IMR-90 (cell line): ENCODE data around the gene CYP2W1. TPM values are rescaled to one million over a fixed set of nuclear protein-coding genes. Genes with fewer than 3 reads are reported as not detected.

Source experiments
- ATAC-seq: fragments of 200-7000 bp; cut with Tn5 transposase; 2 replicates; pipeline ENCODE4 v1.9.1; 2020; ENCODE audit warnings: low read depth, mild to moderate bottlenecking, moderate library complexity
- BruUV-seq: library from RNA; stranded (reverse); fragments of 400-500 nt; replicated peaks from 2 replicates; lab custom pipeline; 2021; lab: Mats Ljungman, UMichigan
- CTCF ChIA-PET: fragments of 300-600 bp; formaldehyde crosslinking; extraction: SDS; loops from one replicate; lab custom pipeline; 2021; ENCODE audit warnings: antibody characterized with exemption; lab: Yijun Ruan, JAX
- POLR2A ChIA-PET: fragments of 300-600 bp; sonication (Branson Sonifier 250); formaldehyde crosslinking; loops from one replicate; lab custom pipeline; 2022; ENCODE audit warnings: antibody characterized with exemption; ENCODE audit not compliant: unreplicated experiment; lab: Charles Lee
- DNase-seq: peaks from one replicate; pipeline ENCODE4 v3.0.0; 2013
- H2AFZ ChIP-seq: replicated peaks from 2 replicates; pipeline ENCODE3; 2013; ENCODE audit warnings: low read length, mild to moderate bottlenecking; ENCODE audit not compliant: poor library complexity
- H2AK5ac ChIP-seq: 2 replicates; pipeline ENCODE4 v1.6.1; 2013; ENCODE audit warnings: low read depth, low read length, inconsistent platforms
- H2AK9ac ChIP-seq: replicated peaks from 2 replicates; pipeline ENCODE3; 2013; ENCODE audit warnings: mild to moderate bottlenecking, low read depth, low read length, moderate library complexity; ENCODE audit not compliant: poor library complexity
- H2BK120ac ChIP-seq: 2 replicates; pipeline ENCODE4 v1.6.1; 2013; ENCODE audit warnings: low read depth, low read length, inconsistent platforms
- H2BK15ac ChIP-seq: 3 replicates; pipeline ENCODE4 v1.6.1; 2013; ENCODE audit warnings: low read depth, low read length, inconsistent platforms
- H2BK20ac ChIP-seq: 2 replicates; pipeline ENCODE4 v1.6.1; 2013; ENCODE audit warnings: low read depth, mild to moderate bottlenecking, inconsistent platforms, low read length, moderate library complexity
- H2BK5ac ChIP-seq: 2 replicates; pipeline ENCODE4 v1.6.1; 2013; ENCODE audit warnings: mild to moderate bottlenecking, low read depth, low read length, inconsistent platforms; ENCODE audit not compliant: poor library complexity, severe bottlenecking
- H3K14ac ChIP-seq: replicated peaks from 2 replicates; pipeline ENCODE4 v1.6.1; 2013; ENCODE audit warnings: low read depth, low read length, inconsistent platforms
- H3K18ac ChIP-seq: 2 replicates; pipeline ENCODE4 v1.6.1; 2013; ENCODE audit warnings: low read depth, low read length, control low read depth
- H3K23ac ChIP-seq: 2 replicates; pipeline ENCODE4 v1.6.1; 2013; ENCODE audit warnings: low read depth, low read length, inconsistent platforms
- H3K27ac ChIP-seq: 2 replicates; pipeline ENCODE4 v1.5.1; 2013; ENCODE audit warnings: mild to moderate bottlenecking, control low read depth, low read length; ENCODE audit not compliant: insufficient read depth
- H3K27me3 ChIP-seq: 2 replicates; pipeline ENCODE4 v1.6.1; 2013; ENCODE audit warnings: low read length; ENCODE audit not compliant: control insufficient read depth, insufficient read depth
- H3K36me3 ChIP-seq: 2 replicates; pipeline ENCODE4 v1.6.1; 2013; ENCODE audit warnings: low read length, mixed read lengths; ENCODE audit not compliant: control insufficient read depth, insufficient read depth
- H3K4ac ChIP-seq: 2 replicates; pipeline ENCODE4 v1.6.1; 2013; ENCODE audit warnings: low read depth, low read length, inconsistent platforms
- H3K4me1 ChIP-seq: 2 replicates; pipeline ENCODE4 v1.6.1; 2013; ENCODE audit warnings: low read length, mixed read lengths; ENCODE audit not compliant: control insufficient read depth, insufficient read depth
- H3K4me2 ChIP-seq: 2 replicates; pipeline ENCODE4 v1.6.1; 2013; ENCODE audit warnings: low read depth, mild to moderate bottlenecking, control low read depth, low read length, moderate library complexity
- H3K4me3 ChIP-seq: 2 replicates; pipeline ENCODE4 v1.5.1; 2013; ENCODE audit warnings: low read depth, mild to moderate bottlenecking, control low read depth, low read length, moderate library complexity; ENCODE audit not compliant: insufficient read depth
- H3K56ac ChIP-seq: 2 replicates; pipeline ENCODE4 v1.6.1; 2013; ENCODE audit warnings: low read length, inconsistent platforms; ENCODE audit not compliant: insufficient read depth; ENCODE audit errors: extremely low read depth
- H3K79me1 ChIP-seq, 2 experiments: 2 replicates each; pipeline ENCODE4 v1.6.1; 2013; ENCODE audit warnings: low read length in 2 of 2, inconsistent platforms in 1 of 2, low read depth in 1 of 2
- H3K9ac ChIP-seq: 2 replicates; pipeline ENCODE4 v1.6.1; 2013; ENCODE audit warnings: low read depth, low read length, control low read depth
- H3K9me1 ChIP-seq: 2 replicates; pipeline ENCODE4 v1.6.1; 2013; ENCODE audit warnings: low read length, inconsistent platforms; ENCODE audit not compliant: insufficient read depth
- H3K9me3 ChIP-seq: 2 replicates; pipeline ENCODE4 v1.6.1; 2013; ENCODE audit warnings: low read length; ENCODE audit not compliant: control insufficient read depth, insufficient read depth
- H4K20me1 ChIP-seq: 2 replicates; pipeline ENCODE4 v1.6.1; 2013; ENCODE audit warnings: low read length, inconsistent platforms; ENCODE audit not compliant: insufficient read depth
- H4K5ac ChIP-seq: 2 replicates; pipeline ENCODE4 v1.6.1; 2013; ENCODE audit warnings: mild to moderate bottlenecking, low read depth, low read length, control low read depth
- H4K8ac ChIP-seq, 2 experiments: 2 replicates each; pipeline ENCODE4 v1.6.1; 2013; ENCODE audit warnings: low read depth in 2 of 2, low read length in 2 of 2, control low read depth in 1 of 2, inconsistent platforms in 1 of 2
- H4K91ac ChIP-seq: 2 replicates; pipeline ENCODE4 v1.6.1; 2013; ENCODE audit warnings: low read depth, low read length, inconsistent platforms; ENCODE audit not compliant: insufficient read depth
- BHLHE40 ChIP-seq: fragments of 150-350 bp; IDR thresholded peaks from 2 replicates; pipeline ENCODE4 v1.6.1; 2016; ENCODE audit warnings: mild to moderate bottlenecking, low read depth, low read length
- CEBPB ChIP-seq: IDR thresholded peaks from 2 replicates; pipeline ENCODE4 v1.6.1; 2012; ENCODE audit warnings: low read depth, low read length, improper control_type of control experiment
- CHD1 ChIP-seq: IDR thresholded peaks from 2 replicates; pipeline ENCODE4 v1.6.1; 2012; ENCODE audit warnings: low read depth, low read length, improper control_type of control experiment
- CTCF ChIP-seq: conservative IDR thresholded peaks from 2 replicates; pipeline ENCODE4 v1.5.1; 2012; ENCODE audit warnings: mild to moderate bottlenecking, low read depth, low read length, improper control_type of control experiment
- ELK1 ChIP-seq: fragments of 150-350 bp; IDR thresholded peaks from 2 replicates; pipeline ENCODE4 v1.6.1; 2016; ENCODE audit warnings: low read depth, mild to moderate bottlenecking, low read length, moderate library complexity, borderline replicate concordance
- FOS ChIP-seq: fragments of 150-350 bp; IDR thresholded peaks from 2 replicates; pipeline ENCODE4 v1.6.1; 2016; ENCODE audit warnings: low read depth, low read length
- MAFK ChIP-seq: IDR thresholded peaks from 2 replicates; pipeline ENCODE4 v1.6.1; 2012; ENCODE audit warnings: low read depth, low read length, improper control_type of control experiment
- MAZ ChIP-seq: IDR thresholded peaks from 2 replicates; pipeline ENCODE4 v1.6.1; 2012; ENCODE audit warnings: low read depth, mild to moderate bottlenecking, low read length, improper control_type of control experiment, moderate library complexity, borderline replicate concordance
- MXI1 ChIP-seq: IDR thresholded peaks from 2 replicates; pipeline ENCODE4 v1.6.1; 2012; ENCODE audit warnings: low read depth, mild to moderate bottlenecking, low read length, moderate library complexity, borderline replicate concordance
- NFE2L2 ChIP-seq: fragments of 150-350 bp; IDR thresholded peaks from 2 replicates; pipeline ENCODE4 v1.6.1; 2016; ENCODE audit warnings: low read depth, mild to moderate bottlenecking, low read length
- POLR2A ChIP-seq: IDR thresholded peaks from 2 replicates; pipeline ENCODE4 v1.6.1; 2012; ENCODE audit warnings: mild to moderate bottlenecking, low read depth, low read length
- RCOR1 ChIP-seq: IDR thresholded peaks from 2 replicates; pipeline ENCODE4 v1.6.1; 2012; ENCODE audit warnings: mild to moderate bottlenecking, low read length, improper control_type of control experiment; ENCODE audit not compliant: insufficient replicate concordance
- RFX5 ChIP-seq: IDR thresholded peaks from 2 replicates; pipeline ENCODE4 v1.8.0; 2012; ENCODE audit warnings: low read depth, mild to moderate bottlenecking, low read length, moderate library complexity
- SMC3 ChIP-seq: fragments of 150-350 bp; IDR thresholded peaks from 2 replicates; pipeline ENCODE4 v1.6.1; 2016; ENCODE audit warnings: low read depth, mild to moderate bottlenecking, antibody characterized with exemption, low read length, moderate library complexity
- USF2 ChIP-seq: fragments of 150-350 bp; IDR thresholded peaks from 2 replicates; pipeline ENCODE4 v1.6.1; 2017; ENCODE audit warnings: mild to moderate bottlenecking, antibody characterized with exemption, low read length, low read depth
- WGBS, 2 experiments: methylation state at CpG; one replicate each; pipeline versions ENCODE4 v1.1.5 to v1.1.7; 2013; ENCODE audit warnings: missing lambda C conversion rate in 2 of 2; ENCODE audit not compliant: insufficient read length in 1 of 2; ENCODE audit errors: extremely low coverage in 2 of 2; 5-methylcytosine and 5-hydroxymethylcytosine counted together
- dilution Hi-C: fragments of 300-500 bp; cut with HindIII; formaldehyde crosslinking; loops from one replicate; pipeline ENCODE4 v1.14.3; 2018; ENCODE audit warnings: low sequenced_read_pairs; ENCODE audit not compliant: unreplicated experiment
- in situ Hi-C: fragments of 300-500 bp; cut with MboI; formaldehyde crosslinking; loops from 3 replicates; pipeline ENCODE4 v1.14.3; 2019; ENCODE audit warnings: low sequenced_read_pairs, inconsistent platforms, mixed read lengths
- intact Hi-C: fragments of 100-400 bp; cut with micrococcal nuclease; formaldehyde crosslinking; loops from 2 replicates; pipeline ENCODE4 v1.10.0; 2022
- polyA plus RNA-seq, 3 experiments: library from polyadenylated mRNA; depleted of rRNA; stranded (reverse); fragments of >200 nt; gene quantifications; 2 replicates each; pipeline ENCODE4 v1.2.3, GENCODE V29; 2012; ENCODE audit warnings: low replicate concordance in 1 of 3
- total RNA-seq: library from RNA; depleted of rRNA; stranded (reverse); fragments of >200 nt; gene quantifications from 2 replicates; pipeline ENCODE4 v1.2.3, GENCODE V29; 2012

CYP2W1 gene
- total and polyA plus RNA-seq, 2 of the 4 experiments (the other 2 are of a cell fraction) = not detected

GRCh38 chr7:990933-991728 is 8.2 kb downstream of the CYP2W1 start:
- Histone ChIP-seq H2AFZ (no peak overlapping the region), H4K8ac (no peak overlapping the region), H4K91ac (no peak overlapping the region), H3K36me3 (no peaks in the 10 kb centered on the region), H2BK120ac (no peak overlapping the region), H3K23ac (no peak overlapping the region), H4K20me1 (peaks cover 9% of the 10 kb centered on the region; the same call in 1 of the 2 replicates), H3K14ac (no peak overlapping the region), H3K27ac (no peak overlapping the region), H3K4me1 (no peaks in the 10 kb centered on the region; the same call in 1 of the 2 replicates), H3K9me1 (no peaks in the 10 kb centered on the region), H2BK20ac (no peak overlapping the region), H3K79me1 (no peaks in the 10 kb centered on the region), H3K4me2 (no peak overlapping the region), H2BK5ac (no peak overlapping the region), H3K27me3 (no peaks in the 10 kb centered on the region), H2AK5ac (no peak overlapping the region), H3K18ac (no peak overlapping the region), H2BK15ac (no peak overlapping the region), H3K4me3 (no peak overlapping the region), H3K9me3 (no peaks in the 10 kb centered on the region), H3K4ac (no peak overlapping the region), H3K9ac (no peak overlapping the region), H2AK9ac (no peak overlapping the region), H4K5ac (no peak overlapping the region), H3K56ac (no peak overlapping the region)
- in situ Hi-C loops (loop anchor here (5.0 to 10.0 kb wide), 2 partner anchors 71 to 184 kb away; no protein-coding TSS in a partner anchor), intact Hi-C loops (no loop called here), dilution Hi-C loops (no loop called here)
- ATAC-seq (no peak), DNase-seq (no peak)
- ChIA-PET CTCF (no interaction called here), POLR2A (no interaction called here)
- WGBS, 2 experiments = 54% methylated on average over 3 of the region's 35 CpGs; no CpG with 5 or more reads in 1 of the 2 experiments
- no TSS peak for BruUV-seq
- no peak for TF ChIP-seq MAFK
- TF ChIP-seq RFX5 = no peak
- TF ChIP-seq ELK1 = no peak
- TF ChIP-seq BHLHE40 = no peak
- TF ChIP-seq CHD1 = no peak
- TF ChIP-seq CTCF = no peak
- no peak for TF ChIP-seq FOS
- TF ChIP-seq MXI1 = no peak
- TF ChIP-seq CEBPB = no peak
- no peak for TF ChIP-seq RCOR1
- no peak for TF ChIP-seq POLR2A
- TF ChIP-seq MAZ = no peak
- TF ChIP-seq NFE2L2 = no peak
- no peak for TF ChIP-seq SMC3
- no peak for TF ChIP-seq USF2
